D341Med (cell line): ENCODE measurements around the gene CCDC141.
"Not testable (repeated sequence)": the region's sequence is repeated elsewhere in the genome, so short reads cannot be mapped to it uniquely, and the experiment has no call there.

ENCODE experiments used
- DNase-seq: peaks from one replicate; pipeline ENCODE4 v3.0.0; 2012; ENCODE audit warnings: low spot score

Gene CCDC141, protein sequence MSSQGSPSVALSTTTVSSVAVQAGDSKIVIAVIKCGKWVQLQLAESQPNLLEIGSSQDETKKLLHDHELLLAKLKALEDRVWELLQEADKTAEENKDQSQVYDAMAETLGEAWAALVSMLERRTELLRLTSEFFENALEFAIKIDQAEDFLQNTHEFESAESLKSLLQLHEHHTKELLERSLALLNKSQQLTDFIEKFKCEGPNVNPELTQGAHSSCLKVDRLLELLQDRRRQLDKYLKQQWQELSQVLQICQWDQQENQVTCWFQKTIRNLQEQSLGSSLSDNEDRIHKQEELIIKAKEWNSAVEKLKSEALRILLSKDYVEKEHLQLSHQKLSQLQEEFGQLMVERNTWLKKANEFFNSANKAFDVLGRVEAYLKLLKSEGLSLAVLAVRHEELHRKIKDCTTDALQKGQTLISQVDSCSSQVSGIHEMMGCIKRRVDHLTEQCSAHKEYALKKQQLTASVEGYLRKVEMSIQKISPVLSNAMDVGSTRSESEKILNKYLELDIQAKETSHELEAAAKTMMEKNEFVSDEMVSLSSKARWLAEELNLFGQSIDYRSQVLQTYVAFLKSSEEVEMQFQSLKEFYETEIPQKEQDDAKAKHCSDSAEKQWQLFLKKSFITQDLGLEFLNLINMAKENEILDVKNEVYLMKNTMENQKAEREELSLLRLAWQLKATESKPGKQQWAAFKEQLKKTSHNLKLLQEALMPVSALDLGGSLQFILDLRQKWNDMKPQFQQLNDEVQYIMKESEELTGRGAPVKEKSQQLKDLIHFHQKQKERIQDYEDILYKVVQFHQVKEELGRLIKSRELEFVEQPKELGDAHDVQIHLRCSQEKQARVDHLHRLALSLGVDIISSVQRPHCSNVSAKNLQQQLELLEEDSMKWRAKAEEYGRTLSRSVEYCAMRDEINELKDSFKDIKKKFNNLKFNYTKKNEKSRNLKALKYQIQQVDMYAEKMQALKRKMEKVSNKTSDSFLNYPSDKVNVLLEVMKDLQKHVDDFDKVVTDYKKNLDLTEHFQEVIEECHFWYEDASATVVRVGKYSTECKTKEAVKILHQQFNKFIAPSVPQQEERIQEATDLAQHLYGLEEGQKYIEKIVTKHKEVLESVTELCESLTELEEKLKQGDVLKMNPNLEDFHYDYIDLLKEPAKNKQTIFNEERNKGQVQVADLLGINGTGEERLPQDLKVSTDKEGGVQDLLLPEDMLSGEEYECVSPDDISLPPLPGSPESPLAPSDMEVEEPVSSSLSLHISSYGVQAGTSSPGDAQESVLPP (N-terminal part only)

DNA sequence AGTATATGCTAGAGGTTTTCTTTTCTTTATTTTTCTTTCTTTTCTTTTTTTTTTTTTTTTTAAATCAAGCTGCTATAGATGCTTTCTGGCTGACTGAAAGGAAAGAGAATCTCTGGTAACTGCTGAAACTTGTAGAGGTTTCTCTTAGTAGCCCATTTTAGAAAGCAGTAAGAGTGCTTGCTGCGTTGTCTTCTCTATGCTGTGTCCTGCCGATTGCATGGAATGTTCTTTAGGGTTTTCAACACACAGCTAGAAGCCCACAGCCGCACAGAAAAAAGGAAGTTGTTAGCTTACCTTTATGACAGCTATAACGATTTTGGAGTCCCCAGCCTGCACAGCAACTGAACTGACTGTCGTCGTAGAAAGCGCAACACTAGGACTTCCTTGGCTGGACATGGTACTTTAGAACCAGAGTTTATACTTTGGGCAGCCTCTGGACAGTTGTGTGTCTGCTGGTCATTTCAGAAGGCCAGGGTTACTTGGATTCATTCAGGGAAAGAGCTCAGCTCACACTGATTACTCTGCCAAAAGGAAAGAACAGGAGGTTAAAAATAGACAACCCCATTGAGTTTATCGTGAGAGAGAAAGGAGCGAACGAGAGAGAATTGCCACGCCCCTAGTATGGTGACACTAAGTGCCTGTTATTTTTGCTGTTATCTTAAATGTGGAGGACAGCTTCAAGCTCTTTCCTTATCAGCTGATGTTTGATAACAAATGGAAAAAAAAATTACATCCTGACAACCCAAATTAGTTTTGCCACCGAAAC lies at the start of gene CCDC141:
CCDC141 (minus strand) TSS at position 592 of the 766 bp plus-strand sequence; CDS start at position 396, 196 bp downstream.
- no peak for DNase-seq

DNA sequence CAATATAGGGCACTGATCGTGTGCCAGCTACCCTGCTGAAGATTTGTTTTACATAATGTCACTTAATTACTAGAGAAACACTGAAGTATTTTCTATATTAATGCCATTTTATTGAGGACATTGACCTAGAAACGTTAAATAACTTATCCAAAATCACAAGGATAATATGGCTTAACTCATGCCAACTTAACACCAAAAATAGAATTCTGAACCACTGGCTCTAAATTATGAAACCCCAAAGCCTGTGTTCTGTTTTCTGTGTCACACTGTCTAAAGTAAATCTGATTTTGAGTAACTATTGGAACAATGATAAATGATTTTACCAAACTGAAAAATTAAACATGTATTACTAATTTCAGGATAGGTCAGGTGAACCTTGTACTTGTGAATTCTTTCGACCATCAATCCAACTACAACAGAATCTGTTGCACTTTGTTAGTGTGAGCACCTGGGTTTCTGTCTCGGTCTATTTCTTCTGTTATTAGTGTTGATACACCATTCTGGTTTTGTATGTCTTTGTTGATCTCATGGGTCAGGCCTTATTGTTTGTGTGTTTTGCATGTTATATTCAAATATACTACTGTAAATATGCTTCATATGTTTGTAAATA lies 48.2 kb upstream of the CCDC141 start:
- DNase-seq, result no peak

DNA sequence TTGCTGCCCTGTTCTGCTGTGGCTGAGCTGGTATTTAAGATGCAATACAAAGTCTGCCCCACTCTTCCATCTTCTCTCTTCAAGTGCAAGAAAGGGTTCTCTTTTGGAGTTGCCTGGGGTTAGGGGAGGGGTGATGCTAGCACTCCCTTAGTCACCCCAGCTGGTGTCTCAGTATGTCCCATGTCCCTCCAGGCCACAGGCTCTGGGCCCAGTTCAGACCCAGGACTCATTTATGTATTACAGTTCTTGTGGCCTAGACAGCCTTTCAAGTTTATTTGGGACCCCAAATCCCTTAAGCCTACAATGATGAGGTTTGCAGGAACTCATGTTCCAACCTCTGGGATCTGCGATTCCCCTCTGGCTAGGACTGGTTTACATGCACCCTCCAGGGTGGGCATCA lies 47.2 kb upstream of the CCDC141 start:
- no peak for DNase-seq

DNA sequence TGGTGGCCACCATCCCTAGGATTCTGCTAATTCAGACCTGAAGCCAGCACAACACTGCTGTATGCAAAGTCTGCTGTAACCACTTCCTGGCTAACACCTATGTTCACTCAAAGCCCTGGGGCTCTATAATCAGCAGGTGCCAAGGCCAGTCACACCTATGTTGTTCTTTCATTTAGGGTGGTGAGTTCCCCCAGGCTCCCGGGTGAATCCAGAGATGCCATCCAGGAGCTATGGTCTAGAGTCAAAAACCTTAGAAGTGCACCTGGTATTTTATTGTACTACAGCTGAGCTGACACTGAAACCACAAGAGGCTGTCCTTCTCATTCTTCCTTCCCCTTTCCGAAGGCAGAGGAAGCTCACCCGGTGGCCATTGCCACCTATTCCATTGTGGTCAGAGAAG lies 46.2 kb upstream of the CCDC141 start:
- no peak for DNase-seq

DNA sequence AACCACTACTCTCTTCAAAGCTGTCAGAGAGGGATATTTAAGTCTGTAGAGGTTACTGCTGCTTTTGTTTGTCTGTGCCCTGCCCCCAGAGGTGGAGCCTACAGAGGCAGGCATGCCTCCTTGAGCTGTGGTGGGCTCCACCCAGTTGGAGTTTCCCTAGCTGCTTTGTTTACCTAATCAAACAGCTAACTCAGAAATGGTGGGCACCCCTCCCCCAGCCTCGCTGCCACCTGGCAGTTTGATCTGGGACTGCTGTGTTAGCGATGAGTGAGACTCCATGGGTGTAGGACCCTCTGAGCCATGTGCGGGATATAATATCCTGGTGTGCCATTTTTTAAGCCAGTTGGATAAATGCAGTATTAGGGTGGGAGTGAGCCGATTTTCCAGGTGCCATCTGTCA lies 43.0 kb upstream of the CCDC141 start:
- not testable (repeated sequence) for DNase-seq

DNA sequence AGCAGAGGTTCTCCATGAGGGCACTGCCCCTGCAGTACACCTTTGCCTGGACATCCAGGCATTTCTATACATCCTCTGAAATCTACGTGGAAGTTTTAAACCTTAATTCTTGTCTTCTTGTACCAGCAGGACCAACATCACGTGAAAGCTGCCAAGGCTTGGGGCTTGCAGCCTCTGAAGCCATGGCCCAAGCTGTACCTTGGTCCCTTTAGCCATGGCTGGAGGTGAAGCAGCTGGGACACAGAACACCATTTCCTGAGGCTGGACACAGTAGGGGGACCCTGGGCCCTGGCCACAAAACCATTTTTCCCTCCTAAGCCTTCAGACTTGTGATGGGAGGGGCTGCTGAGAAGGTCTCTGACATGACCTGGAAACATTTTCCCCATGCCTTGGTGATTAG lies 32.8 kb upstream of the CCDC141 start:
- no peak for DNase-seq

DNA sequence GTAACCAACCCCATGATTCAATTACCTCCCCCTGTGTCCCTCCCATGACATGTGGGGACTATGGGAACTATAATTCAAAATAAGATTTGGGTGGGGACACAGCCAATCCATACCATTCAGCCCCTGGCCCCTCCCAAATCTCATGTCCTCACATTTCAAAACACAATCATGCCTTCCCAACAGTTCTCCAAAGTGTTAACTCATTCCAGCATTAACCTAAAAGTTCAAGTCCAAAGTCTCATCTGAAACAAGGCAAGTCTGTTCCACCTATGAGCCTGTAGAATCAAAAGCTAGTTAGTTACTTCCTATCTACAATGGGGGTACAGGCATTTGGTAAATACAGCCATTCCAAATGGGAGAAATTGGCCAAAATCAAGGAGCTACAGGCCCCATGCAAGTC lies 32.0 kb upstream of the CCDC141 start:
- no peak for DNase-seq

DNA sequence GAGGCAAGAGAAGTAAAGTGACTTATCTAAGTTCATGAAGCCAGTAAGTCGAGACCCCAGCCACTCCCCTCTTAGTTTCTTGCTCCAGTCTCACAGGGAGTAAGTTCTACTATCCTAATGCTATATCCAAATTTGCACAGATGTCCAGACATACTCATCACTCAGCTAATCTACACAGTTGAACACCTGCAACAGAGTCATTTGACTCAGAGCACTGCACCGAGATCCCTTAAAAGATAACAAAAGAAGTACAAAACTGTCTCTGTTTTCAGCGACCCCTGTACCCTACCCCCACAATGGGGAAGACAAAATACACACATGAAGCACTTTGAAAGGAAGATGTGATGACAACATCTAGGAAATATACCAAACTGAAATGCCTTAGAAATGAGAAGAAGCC lies 22.6 kb upstream of the CCDC141 start:
- DNase-seq, result no peak

DNA sequence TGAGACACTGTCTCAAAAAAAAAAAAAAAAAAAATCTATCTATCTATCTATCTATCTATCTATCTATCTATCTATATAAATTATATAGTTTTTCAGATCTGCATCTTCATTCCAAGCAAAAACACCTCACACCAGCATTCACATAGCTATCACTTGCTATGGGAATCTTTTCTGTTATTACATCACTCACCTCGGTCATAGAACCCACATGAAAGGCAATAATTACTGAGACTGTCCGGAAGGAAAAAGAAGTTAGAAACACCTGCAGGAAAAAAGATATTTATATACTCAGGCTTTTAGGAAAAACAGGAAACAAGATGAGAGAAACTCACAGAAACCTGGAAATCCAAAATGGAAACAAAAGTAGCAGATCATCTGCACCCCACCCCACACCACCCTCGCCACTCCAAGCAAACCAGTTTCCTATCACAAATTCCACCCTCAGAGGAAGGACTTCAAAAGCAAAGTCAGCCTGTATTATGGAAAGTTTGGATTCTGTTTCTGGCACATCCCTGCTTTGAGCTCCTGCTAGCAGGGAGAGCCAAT lies 21.9 kb upstream of the CCDC141 start:
- DNase-seq, result no peak

DNA sequence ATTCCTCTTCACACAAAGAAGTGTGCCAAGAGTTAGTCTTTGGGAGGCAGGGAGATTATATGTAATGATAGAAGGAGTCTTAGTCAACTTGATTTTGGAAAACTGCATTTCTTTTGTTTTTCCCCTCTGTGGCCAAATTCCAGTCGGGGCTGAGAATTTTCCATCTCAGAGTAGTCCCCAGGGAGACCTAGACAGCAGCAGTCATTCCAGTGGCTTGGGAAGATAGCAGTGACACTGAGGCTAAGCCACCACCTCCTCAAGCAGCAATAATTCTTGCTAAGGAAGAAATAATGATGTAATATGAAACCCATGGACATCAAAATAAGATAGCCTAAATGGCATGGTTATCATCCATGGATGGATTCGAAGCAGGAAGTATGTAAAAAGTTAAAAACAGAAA lies 21.0 kb upstream of the CCDC141 start:
- no peak for DNase-seq

DNA sequence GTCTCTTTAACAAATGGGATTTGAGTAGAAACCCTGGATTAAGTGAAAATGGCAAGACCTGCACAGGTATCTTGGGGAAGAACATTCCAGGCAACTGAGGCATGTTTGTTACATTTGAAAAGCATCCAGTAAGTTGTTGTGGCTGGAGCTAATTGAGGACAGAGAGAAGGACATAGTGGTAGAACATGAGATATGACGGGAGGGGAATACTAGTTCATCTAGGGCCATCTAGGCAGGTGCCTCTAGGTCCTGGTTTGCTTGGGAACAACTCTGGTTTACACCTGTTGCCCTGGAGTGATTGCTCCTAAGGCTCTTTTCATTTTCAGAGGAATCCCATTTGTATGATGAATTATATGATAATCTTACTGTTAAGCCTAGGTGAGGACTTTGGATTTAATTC lies 19.7 kb upstream of the CCDC141 start:
- no peak for DNase-seq

DNA sequence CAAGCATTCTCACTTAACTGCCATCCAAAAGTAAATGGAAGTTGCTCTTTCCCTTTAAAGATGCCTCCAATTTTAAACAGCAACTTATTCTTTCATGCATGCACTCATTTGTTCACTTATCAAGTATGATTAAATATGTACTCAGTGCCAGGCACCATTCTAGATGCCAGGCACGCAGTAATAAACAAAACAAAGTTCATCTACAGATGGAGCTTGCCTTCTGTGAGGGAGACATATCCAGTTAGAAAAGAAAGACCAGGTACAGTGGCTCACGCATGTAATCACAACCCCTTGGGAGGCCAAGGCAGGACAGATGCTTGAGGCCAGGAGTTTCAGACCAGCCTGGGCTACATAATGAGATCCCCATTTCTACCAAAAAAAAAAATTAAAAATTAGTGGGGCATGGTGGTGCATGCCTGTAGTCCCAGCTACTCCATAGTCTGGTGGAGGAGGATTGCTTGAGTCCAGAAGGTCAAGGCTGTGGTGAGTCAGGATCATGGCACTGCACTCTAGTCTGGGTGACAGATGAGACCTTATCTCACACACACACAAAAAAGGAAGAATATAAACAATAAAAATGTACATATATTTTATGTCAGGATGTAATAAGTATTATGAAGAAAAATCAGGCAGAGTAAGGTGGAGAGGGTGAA lies 19.2 kb upstream of the CCDC141 start:
- no peak for DNase-seq

DNA sequence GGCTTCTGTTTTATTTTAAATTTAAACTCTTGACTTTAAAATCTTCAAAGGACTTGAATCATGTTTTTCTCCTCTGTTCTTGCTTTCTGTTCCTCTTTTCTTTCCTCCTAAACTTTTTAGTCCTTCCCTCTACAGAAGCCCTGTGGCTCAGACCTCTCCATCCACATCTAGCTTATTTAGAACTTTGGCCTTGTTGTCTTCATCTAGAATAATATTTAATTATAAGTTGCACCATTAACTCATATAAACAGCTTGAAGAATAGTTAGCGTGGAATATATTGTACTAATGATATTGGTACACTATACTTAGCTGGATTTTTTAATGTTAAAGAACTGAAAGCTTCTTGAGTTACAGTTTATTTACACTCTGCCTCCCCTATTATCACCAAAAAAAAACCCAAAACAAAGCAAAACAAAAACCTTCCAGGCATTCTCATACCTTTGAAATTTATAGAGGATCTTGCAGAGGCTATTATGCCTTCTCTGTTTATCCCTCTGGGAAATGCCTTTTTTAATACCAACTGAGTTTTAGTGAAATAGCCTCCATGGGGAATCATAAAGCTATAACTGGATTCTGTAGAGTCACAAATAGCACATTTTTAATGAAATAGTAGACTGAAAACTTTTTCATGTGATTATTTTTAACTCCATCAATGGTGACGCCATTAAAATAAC lies 9.2 kb upstream of the CCDC141 start:
- DNase-seq, result no peak

DNA sequence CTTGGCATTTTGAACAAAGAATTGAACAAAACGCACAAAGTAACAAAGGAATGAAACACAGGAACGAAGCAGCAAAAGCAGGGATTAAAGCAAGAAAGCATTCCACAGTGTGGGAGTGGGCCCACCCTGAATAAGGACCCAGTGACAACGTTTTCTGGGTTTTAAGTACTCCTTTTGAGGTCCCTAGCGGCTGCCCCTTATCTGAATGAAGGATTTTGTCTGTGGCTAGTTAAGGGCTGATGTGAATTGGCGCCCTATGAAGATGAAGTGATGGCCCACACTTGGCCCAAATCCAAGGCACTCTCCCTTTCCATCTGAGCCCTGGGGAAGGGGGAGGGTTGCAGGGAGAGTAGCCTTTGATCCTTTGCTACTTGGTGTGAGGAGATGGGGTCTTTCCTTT lies 7.8 kb upstream of the CCDC141 start:
- no peak for DNase-seq

DNA sequence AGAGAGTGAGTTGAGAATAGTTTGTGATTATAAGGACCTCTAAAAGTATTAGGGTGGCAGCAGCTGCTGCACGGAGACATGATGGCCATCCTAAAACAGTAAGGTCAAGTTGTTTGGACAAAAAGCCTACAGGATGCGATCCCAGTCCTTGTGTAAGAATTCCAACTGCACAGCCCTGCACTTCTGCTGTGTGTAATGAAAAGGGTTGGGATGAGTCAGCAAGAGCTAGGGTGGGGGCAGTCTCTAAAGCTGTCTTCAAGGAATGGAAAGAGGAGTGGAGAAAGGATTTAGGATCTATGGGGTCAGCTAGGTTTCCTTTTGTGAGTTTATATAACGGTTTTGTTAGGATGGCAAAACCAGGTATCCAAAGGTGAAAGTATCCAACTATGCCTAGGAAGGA lies 3.6 kb upstream of the CCDC141 start:
- not testable (repeated sequence) for DNase-seq

DNA sequence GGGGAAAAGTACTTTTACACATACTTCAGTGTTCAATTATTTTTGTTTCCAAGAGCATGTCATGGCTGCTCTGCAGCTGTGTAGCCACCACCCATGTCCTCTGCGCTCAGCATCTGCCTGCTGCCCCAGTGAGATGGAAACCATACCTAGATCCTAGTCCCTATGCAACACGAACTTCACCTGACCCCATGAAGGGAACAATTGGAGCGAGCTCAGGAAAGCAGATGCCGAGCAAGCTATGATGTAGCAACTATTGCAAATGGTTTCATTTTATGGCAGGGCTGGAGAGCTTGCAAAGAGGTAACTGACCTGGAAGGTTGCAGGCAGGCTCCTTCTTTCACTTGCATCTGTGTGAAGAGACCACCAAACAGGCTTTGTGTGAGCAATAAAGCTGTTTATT lies 1.3 kb upstream of the CCDC141 start:
- no peak for DNase-seq

DNA sequence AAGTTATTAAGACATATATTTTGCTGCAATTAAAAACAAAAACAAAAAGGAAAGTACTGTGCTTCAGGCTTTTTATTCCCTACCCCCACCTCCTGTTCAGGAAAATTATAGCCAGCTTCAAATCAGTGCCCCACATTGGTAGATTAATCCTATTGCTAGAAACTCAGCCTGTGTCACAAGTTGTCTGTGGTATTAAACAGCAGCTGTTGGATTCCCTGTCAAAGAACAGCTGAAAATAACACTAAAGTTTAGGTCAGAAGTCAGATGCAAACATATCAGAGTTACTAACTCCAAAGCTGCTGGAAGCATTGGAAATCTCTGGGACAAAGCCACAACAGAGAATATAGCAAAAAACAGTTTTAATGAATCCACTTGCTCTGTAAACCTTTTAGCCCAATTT lies 818 bp upstream of the CCDC141 start:
- no peak for DNase-seq

DNA sequence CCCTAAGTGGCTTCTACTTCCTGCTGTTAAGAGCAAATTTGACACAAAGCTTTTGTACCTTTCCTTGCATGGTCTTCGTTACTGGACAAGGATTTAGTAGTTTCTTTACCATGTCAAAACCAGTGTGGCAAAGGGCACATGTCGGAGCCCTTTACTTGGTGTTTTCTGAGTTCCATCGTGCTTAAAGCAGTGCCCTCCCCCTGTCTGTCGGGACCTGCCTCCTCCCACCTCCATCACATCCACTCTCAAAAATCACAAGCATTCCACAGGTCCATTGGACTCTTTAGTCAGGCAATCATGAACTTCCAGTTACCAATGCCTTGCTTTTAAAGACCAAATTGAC lies 763 bp downstream of the CCDC141 start:
- no peak for DNase-seq

DNA sequence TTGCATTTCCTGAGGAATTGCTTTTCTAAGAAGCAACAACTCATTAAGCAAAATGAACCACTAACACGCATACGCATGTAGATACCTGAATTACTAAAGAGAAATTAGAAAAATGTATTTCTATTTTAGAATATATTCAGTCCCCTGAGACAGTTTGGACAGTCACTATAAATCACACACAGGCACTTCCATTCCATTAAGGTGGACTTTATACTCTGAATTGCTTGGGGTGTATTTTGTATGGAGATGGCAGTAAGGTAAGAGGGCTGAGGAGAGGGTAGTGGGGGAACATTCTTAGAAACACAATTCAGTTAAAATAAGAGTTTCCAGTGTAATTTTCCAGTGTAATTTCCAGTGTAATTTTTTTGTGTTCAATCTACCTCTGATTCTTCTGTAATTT lies 1.8 kb downstream of the CCDC141 start:
- DNase-seq, result no peak

DNA sequence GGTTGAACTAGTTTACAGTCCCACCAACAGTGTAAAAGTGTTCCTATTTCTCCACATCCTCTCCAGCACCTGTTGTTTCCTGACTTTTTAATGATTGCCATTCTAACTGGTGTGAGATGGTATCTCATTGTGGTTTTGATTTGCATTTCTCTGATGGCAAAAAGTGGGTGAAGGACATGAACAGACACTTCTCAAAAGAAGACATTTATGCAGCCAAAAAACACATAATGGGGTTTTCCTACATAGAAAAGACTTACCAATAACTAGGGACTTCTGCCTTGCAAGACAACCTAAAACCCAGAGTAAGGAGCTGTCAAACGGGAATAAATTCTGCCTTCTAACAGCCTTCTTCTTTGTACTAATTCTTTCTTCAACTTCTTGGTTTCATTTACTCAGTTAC lies 4.3 kb downstream of the CCDC141 start:
- not testable (repeated sequence) for DNase-seq
